ENCODE results near the gene HOXB6.
A peak's percentile ranks its signal among the peaks of the same experiment; 100 is the strongest.

HOXB6 gene

GRCh38 chr17:48570325-48571023, 34.3 kb downstream of the HOXB6 start:
- peaks cover 7 to 15% of the 10 kb centered on the region in 2 donors for H3K4me1 ChIP-seq (ENCODE audit: control insufficient read depth in 1 of 2, insufficient read depth in 2 of 2, low read length in 2 of 2)
- no peaks in the 10 kb centered on the region for H3K9me3 ChIP-seq (ENCODE audit: control insufficient read depth in 1 of 2, low read length in 2 of 2)
- H3K4me3 ChIP-seq (ENCODE audit: low read depth in 1 of 2, low read length in 2 of 2): peak overlapping the region in 1 of 2 donors; percentile 53
- peak overlapping the region; percentile 44 for H3K27ac ChIP-seq (ENCODE audit: low read depth, low read length)
- H3K27me3 ChIP-seq (ENCODE audit: control insufficient read depth in 1 of 2, insufficient read depth in 2 of 2, low read length in 2 of 2): peaks cover 76 to 96% of the 10 kb centered on the region in 2 donors
- H3K36me3 ChIP-seq (ENCODE audit: control insufficient read depth in 1 of 2, insufficient read depth in 2 of 2, low read length in 2 of 2): no peaks in the 10 kb centered on the region
- H3K9ac ChIP-seq (ENCODE audit: low read depth in 1 of 2, low read length in 2 of 2): peak overlapping the region in 1 of 2 donors; percentile 16

GRCh38 chr17:48569674-48570324, 35.0 kb downstream of the HOXB6 start:
- Histone ChIP-seq H3K27me3 (ENCODE audit: control insufficient read depth in 1 of 2, insufficient read depth in 2 of 2, low read length in 2 of 2) (peaks cover 80 to 97% of the 10 kb centered on the region in 2 donors), H3K27ac (ENCODE audit: low read depth, low read length) (peak overlapping the region; percentile 44), H3K9me3 (ENCODE audit: control insufficient read depth in 1 of 2, low read length in 2 of 2) (no peaks in the 10 kb centered on the region), H3K36me3 (ENCODE audit: control insufficient read depth in 1 of 2, insufficient read depth in 2 of 2, low read length in 2 of 2) (no peaks in the 10 kb centered on the region), H3K4me1 (ENCODE audit: control insufficient read depth in 1 of 2, insufficient read depth in 2 of 2, low read length in 2 of 2) (peaks cover 7 to 15% of the 10 kb centered on the region in 2 donors), H3K4me3 (ENCODE audit: low read depth in 1 of 2, low read length in 2 of 2) (no peak overlapping the region), H3K9ac (ENCODE audit: low read depth in 1 of 2, low read length in 2 of 2) (no peak overlapping the region)

DNA sequence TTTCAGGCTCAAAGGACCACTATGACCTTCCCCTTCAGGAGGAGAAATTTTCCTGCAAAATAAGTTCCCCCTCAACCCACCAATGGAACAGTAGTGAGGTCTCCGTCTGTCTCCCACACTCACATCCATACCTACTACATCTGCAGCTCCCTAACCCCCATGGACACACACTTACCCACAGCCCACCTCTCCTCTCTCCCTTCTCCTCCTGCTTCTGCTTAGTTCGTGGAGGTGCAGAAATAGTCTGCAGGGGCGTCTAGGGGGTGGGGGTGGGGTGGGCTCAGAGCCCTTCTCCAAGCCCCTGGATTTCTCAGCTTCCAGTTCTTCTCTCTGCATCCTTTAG, 35.6 kb downstream of the HOXB6 start:
- Histone ChIP-seq H3K36me3 (ENCODE audit: control insufficient read depth in 1 of 2, insufficient read depth in 2 of 2, low read length in 2 of 2) (no peaks in the 10 kb centered on the region), H3K27me3 (ENCODE audit: control insufficient read depth in 1 of 2, insufficient read depth in 2 of 2, low read length in 2 of 2) (peaks cover 79 to 96% of the 10 kb centered on the region in 2 donors), H3K9me3 (ENCODE audit: control insufficient read depth in 1 of 2, low read length in 2 of 2) (no peaks in the 10 kb centered on the region), H3K4me3 (ENCODE audit: low read depth in 1 of 2, low read length in 2 of 2) (peak overlapping the region in 1 of 2 donors; percentile 12), H3K9ac (ENCODE audit: low read depth in 1 of 2, low read length in 2 of 2) (no peak overlapping the region), H3K27ac (ENCODE audit: low read depth, low read length) (no peak overlapping the region), H3K4me1 (ENCODE audit: control insufficient read depth in 1 of 2, insufficient read depth in 2 of 2, low read length in 2 of 2) (peaks cover 7 to 15% of the 10 kb centered on the region in 2 donors)

- H3K27ac ChIP-seq (ENCODE audit: low read depth, low read length): peak overlapping the region; percentile 17
- H3K4me1 ChIP-seq (ENCODE audit: control insufficient read depth in 1 of 2, insufficient read depth in 2 of 2, low read length in 2 of 2): peaks cover 7 to 15% of the 10 kb centered on the region in 2 donors
- peaks cover 77 to 92% of the 10 kb centered on the region in 2 donors for H3K27me3 ChIP-seq (ENCODE audit: control insufficient read depth in 1 of 2, insufficient read depth in 2 of 2, low read length in 2 of 2)
- H3K4me3 ChIP-seq (ENCODE audit: low read depth in 1 of 2, low read length in 2 of 2): peak overlapping the region; percentile 12 to 15
- H3K9ac ChIP-seq (ENCODE audit: low read depth in 1 of 2, low read length in 2 of 2): no peak overlapping the region
- H3K36me3 ChIP-seq (ENCODE audit: control insufficient read depth in 1 of 2, insufficient read depth in 2 of 2, low read length in 2 of 2): no peaks in the 10 kb centered on the region
- H3K9me3 ChIP-seq (ENCODE audit: control insufficient read depth in 1 of 2, low read length in 2 of 2): no peaks in the 10 kb centered on the region
These were observed 36.1 kb downstream of the HOXB6 start for GRCh38 chr17:48568499-48569239.

DNA sequence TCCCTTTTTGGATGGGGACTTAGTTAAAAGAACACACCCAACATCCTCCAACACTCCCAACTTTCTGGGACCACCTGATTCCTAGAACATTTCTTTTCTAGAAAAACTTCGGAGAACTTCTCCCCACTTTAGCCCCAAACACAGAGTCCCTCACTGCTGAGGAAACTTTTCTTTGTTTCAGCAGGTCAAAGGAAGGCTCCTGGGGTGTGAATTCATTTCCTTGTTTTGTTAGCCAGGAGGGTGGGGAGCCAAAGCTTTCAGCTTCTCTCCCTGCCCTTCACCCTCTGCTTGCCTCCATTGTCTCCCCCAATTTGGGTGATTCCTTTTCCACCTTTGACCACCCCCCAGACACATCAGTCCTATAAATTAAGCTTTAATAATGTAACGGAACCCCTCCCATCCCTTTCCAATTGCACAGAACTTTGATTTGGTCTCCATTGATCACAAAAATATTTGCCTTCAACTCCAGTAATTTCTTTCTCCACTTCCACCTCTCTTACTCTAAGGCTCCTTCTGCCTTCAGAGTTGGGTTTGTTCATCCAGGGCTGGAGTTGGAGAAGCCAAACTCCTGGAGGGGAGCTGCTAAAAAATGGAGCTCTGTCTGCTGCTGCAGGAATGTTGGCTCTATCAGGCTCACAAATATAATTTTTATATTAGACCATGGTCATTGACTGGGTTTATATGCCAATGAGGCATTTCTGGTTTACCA, 37.0 kb downstream of the HOXB6 start:
- H3K9me3 ChIP-seq (ENCODE audit: control insufficient read depth in 1 of 2, low read length in 2 of 2): no peaks in the 10 kb centered on the region
- no peak overlapping the region for H3K27ac ChIP-seq (ENCODE audit: low read depth, low read length)
- H3K27me3 ChIP-seq (ENCODE audit: control insufficient read depth in 1 of 2, insufficient read depth in 2 of 2, low read length in 2 of 2): peaks cover 79 to 92% of the 10 kb centered on the region in 2 donors
- peaks cover 11 to 15% of the 10 kb centered on the region in 2 donors for H3K4me1 ChIP-seq (ENCODE audit: control insufficient read depth in 1 of 2, insufficient read depth in 2 of 2, low read length in 2 of 2)
- H3K36me3 ChIP-seq (ENCODE audit: control insufficient read depth in 1 of 2, insufficient read depth in 2 of 2, low read length in 2 of 2): no peaks in the 10 kb centered on the region
- no peak overlapping the region for H3K9ac ChIP-seq (ENCODE audit: low read depth in 1 of 2, low read length in 2 of 2)
- no peak overlapping the region for H3K4me3 ChIP-seq (ENCODE audit: low read depth in 1 of 2, low read length in 2 of 2)

DNA sequence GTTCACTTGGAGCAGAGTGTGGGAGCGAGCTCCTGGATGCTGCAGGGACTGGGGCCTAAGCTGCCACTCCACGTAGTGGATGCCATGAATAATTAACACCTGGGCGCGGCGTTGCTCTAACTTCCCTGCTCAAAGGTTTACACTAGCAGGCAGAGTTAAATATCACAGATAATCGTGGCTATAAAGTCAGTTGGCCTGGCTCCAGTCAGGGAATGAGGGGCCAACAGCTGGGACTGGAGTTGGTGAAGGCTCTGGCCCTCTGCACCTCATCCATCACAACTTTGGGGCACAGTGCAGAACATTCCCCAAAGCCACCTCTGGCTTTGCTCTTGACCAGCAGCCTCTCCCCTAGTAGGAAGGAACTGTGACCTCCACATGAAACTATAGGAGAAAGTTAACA, 37.6 kb downstream of the HOXB6 start:
- Histone ChIP-seq H3K4me1 (ENCODE audit: control insufficient read depth in 1 of 2, insufficient read depth in 2 of 2, low read length in 2 of 2) (peaks cover 15 to 17% of the 10 kb centered on the region in 2 donors), H3K36me3 (ENCODE audit: control insufficient read depth in 1 of 2, insufficient read depth in 2 of 2, low read length in 2 of 2) (no peaks in the 10 kb centered on the region), H3K9me3 (ENCODE audit: control insufficient read depth in 1 of 2, low read length in 2 of 2) (no peaks in the 10 kb centered on the region), H3K4me3 (ENCODE audit: low read depth in 1 of 2, low read length in 2 of 2) (no peak overlapping the region), H3K27ac (ENCODE audit: low read depth, low read length) (no peak overlapping the region), H3K9ac (ENCODE audit: low read depth in 1 of 2, low read length in 2 of 2) (no peak overlapping the region), H3K27me3 (ENCODE audit: control insufficient read depth in 1 of 2, insufficient read depth in 2 of 2, low read length in 2 of 2) (peaks cover 78 to 91% of the 10 kb centered on the region in 2 donors)

GRCh38 chr17:48566717-48567116, 38.1 kb downstream of the HOXB6 start:
- Histone ChIP-seq H3K36me3 (ENCODE audit: control insufficient read depth in 1 of 2, insufficient read depth in 2 of 2, low read length in 2 of 2) (no peaks in the 10 kb centered on the region), H3K9me3 (ENCODE audit: control insufficient read depth in 1 of 2, low read length in 2 of 2) (no peaks in the 10 kb centered on the region), H3K4me3 (ENCODE audit: low read depth in 1 of 2, low read length in 2 of 2) (no peak overlapping the region), H3K27ac (ENCODE audit: low read depth, low read length) (no peak overlapping the region), H3K9ac (ENCODE audit: low read depth in 1 of 2, low read length in 2 of 2) (no peak overlapping the region), H3K27me3 (ENCODE audit: control insufficient read depth in 1 of 2, insufficient read depth in 2 of 2, low read length in 2 of 2) (peaks cover 76 to 91% of the 10 kb centered on the region in 2 donors), H3K4me1 (ENCODE audit: control insufficient read depth in 1 of 2, insufficient read depth in 2 of 2, low read length in 2 of 2) (peaks cover 15 to 21% of the 10 kb centered on the region in 2 donors)

- H3K9ac ChIP-seq (ENCODE audit: low read depth in 1 of 2, low read length in 2 of 2): no peak overlapping the region
- no peaks in the 10 kb centered on the region for H3K9me3 ChIP-seq (ENCODE audit: control insufficient read depth in 1 of 2, low read length in 2 of 2)
- H3K36me3 ChIP-seq (ENCODE audit: control insufficient read depth in 1 of 2, insufficient read depth in 2 of 2, low read length in 2 of 2): no peaks in the 10 kb centered on the region
- H3K27ac ChIP-seq (ENCODE audit: low read depth, low read length): no peak overlapping the region
- H3K27me3 ChIP-seq (ENCODE audit: control insufficient read depth in 1 of 2, insufficient read depth in 2 of 2, low read length in 2 of 2): peaks cover 70 to 86% of the 10 kb centered on the region in 2 donors
- H3K4me1 ChIP-seq (ENCODE audit: control insufficient read depth in 1 of 2, insufficient read depth in 2 of 2, low read length in 2 of 2): peaks cover 15 to 21% of the 10 kb centered on the region in 2 donors
- H3K4me3 ChIP-seq (ENCODE audit: low read depth in 1 of 2, low read length in 2 of 2): no peak overlapping the region
These were observed 38.7 kb downstream of the HOXB6 start for GRCh38 chr17:48565925-48566710.

DNA sequence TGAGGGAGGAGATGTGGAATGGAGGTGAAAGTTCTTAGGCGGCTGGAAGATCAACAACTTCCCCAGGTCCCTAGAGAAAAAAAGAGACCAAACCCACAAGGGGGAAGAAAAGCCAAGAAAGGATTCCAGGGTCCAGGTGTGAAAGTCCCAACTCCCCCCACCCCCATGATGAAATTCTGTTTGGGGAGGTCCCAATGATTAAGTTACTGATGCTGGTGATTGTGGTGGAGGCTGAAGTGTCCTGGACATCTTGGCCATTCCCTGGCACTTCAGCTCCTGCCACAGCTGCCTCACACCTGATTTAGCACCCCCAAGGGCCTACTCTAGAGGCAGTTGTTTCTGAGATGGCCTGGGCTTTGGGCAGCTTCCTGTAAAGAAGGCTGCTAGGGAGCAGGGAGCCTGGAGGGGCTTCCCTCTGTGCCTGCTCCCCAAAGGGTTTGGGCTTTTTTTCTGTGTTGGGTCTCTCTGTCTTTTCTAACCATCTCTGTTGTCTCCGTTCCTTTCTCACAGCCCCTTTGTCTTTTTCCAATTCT, 39.7 kb downstream of the HOXB6 start:
- H3K4me3 ChIP-seq (ENCODE audit: low read depth in 1 of 2, low read length in 2 of 2): no peak overlapping the region
- H3K27ac ChIP-seq (ENCODE audit: low read depth, low read length): no peak overlapping the region
- no peaks in the 10 kb centered on the region for H3K36me3 ChIP-seq (ENCODE audit: control insufficient read depth in 1 of 2, insufficient read depth in 2 of 2, low read length in 2 of 2)
- peaks cover 15 to 21% of the 10 kb centered on the region in 2 donors for H3K4me1 ChIP-seq (ENCODE audit: control insufficient read depth in 1 of 2, insufficient read depth in 2 of 2, low read length in 2 of 2)
- H3K27me3 ChIP-seq (ENCODE audit: control insufficient read depth in 1 of 2, insufficient read depth in 2 of 2, low read length in 2 of 2): peaks cover 64 to 75% of the 10 kb centered on the region in 2 donors
- no peak overlapping the region for H3K9ac ChIP-seq (ENCODE audit: low read depth in 1 of 2, low read length in 2 of 2)
- no peaks in the 10 kb centered on the region for H3K9me3 ChIP-seq (ENCODE audit: control insufficient read depth in 1 of 2, low read length in 2 of 2)

Data from duodenal mucosa (tissue), 2 donors.